ENCODE measurements around the gene ENOX1. TPM values are rescaled to one million over a fixed set of nuclear protein-coding genes. Genes with fewer than 3 reads are reported as not detected.

ENOX1 gene
- total RNA-seq, 4 donors from 2014 or later = 3.6 to 18.7 (median 5.7) TPM

- no peak for DNase-seq
- no peak overlapping the region for H3K27ac ChIP-seq
- no peaks in the 10 kb centered on the region for H3K4me1 ChIP-seq
- H3K9me3 ChIP-seq = no peaks in the 10 kb centered on the region
- no peaks in the 10 kb centered on the region for H3K36me3 ChIP-seq
- no peak for TF ChIP-seq POLR2A (IDR thresholded peaks at IDR 0.05)
- TF ChIP-seq, protein P1, sequence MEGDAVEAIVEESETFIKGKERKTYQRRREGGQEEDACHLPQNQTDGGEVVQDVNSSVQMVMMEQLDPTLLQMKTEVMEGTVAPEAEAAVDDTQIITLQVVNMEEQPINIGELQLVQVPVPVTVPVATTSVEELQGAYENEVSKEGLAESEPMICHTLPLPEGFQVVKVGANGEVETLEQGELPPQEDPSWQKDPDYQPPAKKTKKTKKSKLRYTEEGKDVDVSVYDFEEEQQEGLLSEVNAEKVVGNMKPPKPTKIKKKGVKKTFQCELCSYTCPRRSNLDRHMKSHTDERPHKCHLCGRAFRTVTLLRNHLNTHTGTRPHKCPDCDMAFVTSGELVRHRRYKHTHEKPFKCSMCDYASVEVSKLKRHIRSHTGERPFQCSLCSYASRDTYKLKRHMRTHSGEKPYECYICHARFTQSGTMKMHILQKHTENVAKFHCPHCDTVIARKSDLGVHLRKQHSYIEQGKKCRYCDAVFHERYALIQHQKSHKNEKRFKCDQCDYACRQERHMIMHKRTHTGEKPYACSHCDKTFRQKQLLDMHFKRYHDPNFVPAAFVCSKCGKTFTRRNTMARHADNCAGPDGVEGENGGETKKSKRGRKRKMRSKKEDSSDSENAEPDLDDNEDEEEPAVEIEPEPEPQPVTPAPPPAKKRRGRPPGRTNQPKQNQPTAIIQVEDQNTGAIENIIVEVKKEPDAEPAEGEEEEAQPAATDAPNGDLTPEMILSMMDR (IDR thresholded peaks at IDR 0.05) = no peak
- no peak overlapping the region for H3K4me3 ChIP-seq
- intact Hi-C loops (cut with DNase I; ENCODE audit: low total_unique reads) = no loop called here
- H3K27me3 ChIP-seq = no peaks in the 10 kb centered on the region
Measured at GRCh38 chr13:43742911-43743310, 43.9 kb downstream of the ENOX1 start.

GRCh38 chr13:43737392-43737923 is 49.3 kb downstream of the ENOX1 start:
- no peaks in the 10 kb centered on the region for H3K36me3 ChIP-seq
- H3K4me1 ChIP-seq = no peaks in the 10 kb centered on the region
- intact Hi-C loops (cut with DNase I; ENCODE audit: low total_unique reads) = no loop called here
- H3K27ac ChIP-seq = no peak overlapping the region
- no peaks in the 10 kb centered on the region for H3K9me3 ChIP-seq
- no peaks in the 10 kb centered on the region for H3K27me3 ChIP-seq
- no peak for DNase-seq
- TF ChIP-seq, protein P1 (IDR thresholded peaks at IDR 0.05) = no peak
- TF ChIP-seq POLR2A (IDR thresholded peaks at IDR 0.05) = no peak
- no peak overlapping the region for H3K4me3 ChIP-seq

DNA sequence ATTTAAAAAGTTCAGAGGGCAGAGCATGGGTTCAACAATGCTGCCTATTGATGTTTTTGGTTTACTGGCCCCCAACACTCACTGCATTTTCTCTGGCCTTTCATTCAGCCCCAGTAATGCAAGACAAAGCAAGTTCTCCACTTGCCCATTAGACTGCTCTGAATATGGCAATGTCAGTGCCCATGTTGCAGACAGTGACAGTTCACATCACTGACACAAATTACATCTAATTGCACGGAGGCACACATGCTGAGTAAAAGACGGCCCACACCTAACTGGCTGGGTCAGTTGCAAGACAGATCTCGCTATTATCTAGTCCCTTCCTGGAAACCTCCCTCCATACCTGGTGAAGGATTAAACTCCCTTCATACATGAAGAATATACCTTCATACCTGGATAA is 54.0 kb downstream of the ENOX1 start:
- intact Hi-C loops (cut with DNase I; ENCODE audit: low total_unique reads) = no loop called here
- no peaks in the 10 kb centered on the region for H3K27me3 ChIP-seq

GRCh38 chr13:43731296-43731695 is 55.5 kb downstream of the ENOX1 start:
- Histone ChIP-seq H3K27ac (no peak overlapping the region), H3K4me3 (no peak overlapping the region), H3K36me3 (no peaks in the 10 kb centered on the region), H3K4me1 (no peaks in the 10 kb centered on the region), H3K9me3 (no peaks in the 10 kb centered on the region), H3K27me3 (no peaks in the 10 kb centered on the region)
- no peak for TF ChIP-seq POLR2A (IDR thresholded peaks at IDR 0.05)
- TF ChIP-seq, protein P1 (IDR thresholded peaks at IDR 0.05) = no peak
- no peak for DNase-seq
- intact Hi-C loops (cut with DNase I; ENCODE audit: low total_unique reads) = no loop called here

More for the DNA sequence above, 54.0 kb downstream of the ENOX1 start:
- H3K36me3 ChIP-seq = no peaks in the 10 kb centered on the region
- no peak overlapping the region for H3K27ac ChIP-seq
- H3K9me3 ChIP-seq = no peaks in the 10 kb centered on the region
- no peak overlapping the region for H3K4me3 ChIP-seq
- no peak for DNase-seq
- TF ChIP-seq POLR2A (IDR thresholded peaks at IDR 0.05) = no peak
- TF ChIP-seq, protein P1 (IDR thresholded peaks at IDR 0.05) = no peak
- no peaks in the 10 kb centered on the region for H3K4me1 ChIP-seq

GRCh38 chr13:43730642-43731041 is 56.1 kb downstream of the ENOX1 start:
- intact Hi-C loops (cut with DNase I; ENCODE audit: low total_unique reads) = no loop called here
- H3K4me1 ChIP-seq = no peaks in the 10 kb centered on the region

More at GRCh38 chr13:43730642-43731041, 56.1 kb downstream of the ENOX1 start:
- Histone ChIP-seq H3K9me3 (no peaks in the 10 kb centered on the region), H3K36me3 (no peaks in the 10 kb centered on the region), H3K27ac (no peak overlapping the region), H3K27me3 (no peaks in the 10 kb centered on the region), H3K4me3 (no peak overlapping the region)
- TF ChIP-seq, protein P1 (IDR thresholded peaks at IDR 0.05) = no peak
- no peak for TF ChIP-seq POLR2A (IDR thresholded peaks at IDR 0.05)
- DNase-seq = peak in 1 of 2 donors; percentile 22
